ENCODE results near the gene KRTAP10-6.

Gene KRTAP10-6

GRCh38 chr21:44623575-44623974 is 31.3 kb upstream of the KRTAP10-6 start:
- TF ChIP-seq ZFP30 (CRISPR knock-in tag; IDR thresholded peaks at IDR 0.05) (no peak), ARNTL (CRISPR knock-in tag; IDR thresholded peaks at IDR 0.05; ENCODE audit: borderline replicate concordance, low read depth) (no peak), RARB (CRISPR knock-in tag; IDR thresholded peaks at IDR 0.05) (no peak), OSR1 (CRISPR knock-in tag; IDR thresholded peaks at IDR 0.05) (no peak), SNAI2 (CRISPR knock-in tag; IDR thresholded peaks at IDR 0.05) (no peak), ZNF565 (CRISPR knock-in tag; conservative IDR thresholded peaks at IDR 0.05; ENCODE audit: low read depth) (no peak)
- no peak for ATAC-seq

- TF ChIP-seq BACH2 (CRISPR knock-in tag; IDR thresholded peaks at IDR 0.05; ENCODE audit: borderline replicate concordance) (no peak), ZC3H10 (CRISPR knock-in tag; IDR thresholded peaks at IDR 0.05) (no peak), ZFP30 (CRISPR knock-in tag; IDR thresholded peaks at IDR 0.05) (no peak), OSR1 (CRISPR knock-in tag; IDR thresholded peaks at IDR 0.05) (no peak), PATZ1 (CRISPR knock-in tag; IDR thresholded peaks at IDR 0.05; ENCODE audit: borderline replicate concordance) (no peak), CSRNP3 (CRISPR knock-in tag; IDR thresholded peaks at IDR 0.05) (no peak), ISL1 (CRISPR knock-in tag; IDR thresholded peaks at IDR 0.05) (no peak), ESRRG (CRISPR knock-in tag; IDR thresholded peaks at IDR 0.05) (no peak), PPARA (CRISPR knock-in tag; IDR thresholded peaks at IDR 0.05; ENCODE audit: borderline replicate concordance) (no peak), ARNTL (CRISPR knock-in tag; IDR thresholded peaks at IDR 0.05; ENCODE audit: borderline replicate concordance, low read depth) (no peak), TSHZ2 (CRISPR knock-in tag; IDR thresholded peaks at IDR 0.05) (no peak), ZNF70 (CRISPR knock-in tag; IDR thresholded peaks at IDR 0.05) (no peak), ZNF565 (CRISPR knock-in tag; conservative IDR thresholded peaks at IDR 0.05; ENCODE audit: low read depth) (no peak), RARB (CRISPR knock-in tag; IDR thresholded peaks at IDR 0.05) (no peak), GLIS3 (CRISPR knock-in tag; IDR thresholded peaks at IDR 0.05) (no peak), CREB5 (CRISPR knock-in tag; IDR thresholded peaks at IDR 0.05; ENCODE audit: low read depth) (no peak)
- ATAC-seq, result no peak
These were observed 27.6 kb upstream of the KRTAP10-6 start for GRCh38 chr21:44619886-44620285.

- TF ChIP-seq CSDC2 (CRISPR knock-in tag; IDR thresholded peaks at IDR 0.05) (no peak), ESRRG (CRISPR knock-in tag; IDR thresholded peaks at IDR 0.05) (no peak), ZC3H10 (CRISPR knock-in tag; IDR thresholded peaks at IDR 0.05) (no peak), OSR1 (CRISPR knock-in tag; IDR thresholded peaks at IDR 0.05) (no peak), TOX (CRISPR knock-in tag; IDR thresholded peaks at IDR 0.05; ENCODE audit: borderline replicate concordance) (no peak), CREB5 (CRISPR knock-in tag; IDR thresholded peaks at IDR 0.05; ENCODE audit: low read depth) (no peak), TCF4 (CRISPR knock-in tag; IDR thresholded peaks at IDR 0.05; ENCODE audit: borderline replicate concordance) (no peak), TSHZ2 (CRISPR knock-in tag; IDR thresholded peaks at IDR 0.05) (no peak), PPARA (CRISPR knock-in tag; IDR thresholded peaks at IDR 0.05; ENCODE audit: borderline replicate concordance) (no peak), BACH2 (CRISPR knock-in tag; IDR thresholded peaks at IDR 0.05; ENCODE audit: borderline replicate concordance) (no peak), ZFP30 (CRISPR knock-in tag; IDR thresholded peaks at IDR 0.05) (no peak), ISL1 (CRISPR knock-in tag; IDR thresholded peaks at IDR 0.05) (no peak)
- ATAC-seq, result no peak
These were observed 26.6 kb upstream of the KRTAP10-6 start for GRCh38 chr21:44618909-44619308.
